ENCODE measurements around the gene UTP20. TPM values are rescaled to one million over a fixed set of nuclear protein-coding genes. Genes with fewer than 3 reads are reported as not detected.

Gene UTP20
- 1 to 10 TPM; 7.5 to 8.8 TPM for total RNA-seq
- long read RNA-seq, partial matches to known transcripts, result 1 of 1 reads
- long read RNA-seq, other reads (novel, unspliced or antisense), result 0 of 1 reads

DNA sequence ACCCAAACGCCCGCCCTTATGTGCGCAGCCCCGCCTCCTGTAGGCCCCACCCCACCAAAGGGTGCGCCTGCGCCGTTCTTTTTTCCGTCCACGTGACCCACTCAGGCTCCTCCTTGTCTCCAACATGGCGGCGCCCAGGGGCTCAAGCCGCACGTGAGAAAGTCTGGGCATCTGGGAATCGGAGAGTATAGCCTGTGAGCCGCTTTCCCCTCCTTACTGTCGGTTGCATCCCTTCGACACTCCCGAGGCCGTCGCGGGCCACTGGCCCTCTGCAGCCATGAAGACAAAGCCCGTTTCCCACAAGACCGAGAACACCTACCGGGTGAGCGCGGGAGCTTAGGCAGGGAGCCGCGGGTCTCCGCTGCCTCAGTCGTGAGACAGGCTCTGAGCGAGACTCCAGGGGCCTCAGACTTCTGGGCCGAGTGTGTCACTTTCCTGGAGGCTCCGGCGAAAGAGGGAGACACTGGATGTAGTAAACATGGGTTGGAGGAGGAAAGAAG, at the start of gene UTP20:
Gene UTP20 (plus strand): TSS at position 100 of the 500 bp plus-strand sequence. CDS start 178 bp downstream, at position 278.
- ATAC-seq (peak; percentile 100), DNase-seq (peak; percentile 93)
- intact Hi-C loops (cut with DNase I), result no loop called here

DNA sequence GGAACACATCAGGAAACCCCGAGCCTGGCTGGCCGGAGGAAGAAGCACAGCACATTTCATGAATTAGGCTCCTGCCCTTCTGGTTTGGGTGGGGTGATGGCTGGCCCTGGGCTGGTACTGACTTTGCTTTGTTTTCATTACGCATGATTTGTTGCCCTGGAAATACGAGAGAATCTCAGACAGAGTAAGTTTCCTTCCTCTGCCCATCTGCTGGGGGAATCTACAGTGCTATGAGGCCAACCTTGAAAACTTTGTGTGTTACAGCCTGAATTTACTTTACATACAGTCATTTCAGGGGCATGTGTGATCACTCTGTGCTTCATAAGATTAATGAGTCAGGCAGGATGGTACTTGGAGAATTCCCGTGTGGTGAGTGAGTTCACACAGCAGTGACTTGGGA, 49.4 kb upstream of the UTP20 start:
- ATAC-seq (peak in 1 of 2 donors; percentile 58), DNase-seq (no peak)
- intact Hi-C loops (cut with DNase I), result no loop called here

DNA sequence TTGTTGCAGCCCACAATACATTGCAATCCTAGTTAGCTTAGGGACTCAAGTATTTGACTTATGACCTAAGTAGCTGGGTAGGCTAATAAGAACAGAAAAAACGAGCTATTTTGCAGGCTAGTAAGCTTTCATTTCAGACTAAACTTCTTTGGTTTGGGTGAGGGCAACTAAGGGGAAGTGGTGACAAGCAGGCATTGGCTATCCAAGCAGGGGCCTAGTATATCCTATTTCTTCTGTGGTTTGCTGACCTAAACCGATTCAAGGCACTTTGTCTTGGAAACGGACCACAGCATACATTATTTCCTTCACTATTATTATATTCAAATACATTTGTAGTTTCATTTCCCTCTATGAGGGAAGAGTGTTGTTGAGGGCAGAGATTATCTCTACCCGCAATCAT, 48.3 kb upstream of the UTP20 start:
- intact Hi-C loops (cut with DNase I), result no loop called here
- ATAC-seq, result peak in 1 of 2 donors; percentile 37

DNA sequence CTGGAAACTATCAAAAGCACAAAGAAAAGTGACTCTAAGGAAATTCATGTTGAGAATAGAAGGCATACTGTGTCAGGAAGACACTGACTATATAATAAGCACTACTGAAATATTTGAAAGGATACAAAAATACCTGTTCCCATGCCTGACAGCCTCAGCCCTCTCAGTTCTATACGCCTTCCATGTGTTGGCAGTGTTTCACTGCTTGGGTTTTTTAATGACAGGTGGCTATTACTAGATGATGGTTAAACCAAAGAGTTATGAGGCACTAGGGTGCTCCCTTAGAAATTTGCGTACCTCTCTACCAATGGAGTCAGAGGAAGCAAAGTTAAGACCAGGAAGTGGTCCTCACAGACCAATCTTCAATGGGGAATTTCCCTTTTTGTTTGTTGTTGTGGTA, 44.2 kb upstream of the UTP20 start:
- DNase-seq, result no peak

More for the DNA sequence above, 48.3 kb upstream of the UTP20 start:
- DNase-seq, result no peak

DNA sequence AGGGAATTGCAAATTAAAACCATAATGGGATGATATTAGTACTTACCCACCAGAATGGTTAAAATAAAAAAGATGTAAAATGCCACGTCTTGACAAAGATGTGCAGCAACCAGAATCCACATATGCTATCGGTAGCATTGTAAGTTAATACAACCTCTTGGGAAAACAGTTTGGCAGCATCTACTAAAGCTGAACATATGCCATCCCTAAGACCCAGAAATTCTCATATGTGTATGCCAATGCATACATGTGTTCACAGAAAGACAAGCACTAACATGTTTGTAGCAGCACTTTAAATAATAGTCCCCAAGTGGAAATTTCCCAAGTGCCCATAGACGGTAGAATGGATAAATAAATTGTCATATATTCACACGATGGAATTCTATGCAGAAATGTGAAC, 41.6 kb upstream of the UTP20 start:
- ATAC-seq, result no peak
- intact Hi-C loops (cut with DNase I), result no loop called here
- DNase-seq, result no peak

More for the DNA sequence above, 44.2 kb upstream of the UTP20 start:
- no peak for ATAC-seq
- intact Hi-C loops (cut with DNase I), result no loop called here

DNA sequence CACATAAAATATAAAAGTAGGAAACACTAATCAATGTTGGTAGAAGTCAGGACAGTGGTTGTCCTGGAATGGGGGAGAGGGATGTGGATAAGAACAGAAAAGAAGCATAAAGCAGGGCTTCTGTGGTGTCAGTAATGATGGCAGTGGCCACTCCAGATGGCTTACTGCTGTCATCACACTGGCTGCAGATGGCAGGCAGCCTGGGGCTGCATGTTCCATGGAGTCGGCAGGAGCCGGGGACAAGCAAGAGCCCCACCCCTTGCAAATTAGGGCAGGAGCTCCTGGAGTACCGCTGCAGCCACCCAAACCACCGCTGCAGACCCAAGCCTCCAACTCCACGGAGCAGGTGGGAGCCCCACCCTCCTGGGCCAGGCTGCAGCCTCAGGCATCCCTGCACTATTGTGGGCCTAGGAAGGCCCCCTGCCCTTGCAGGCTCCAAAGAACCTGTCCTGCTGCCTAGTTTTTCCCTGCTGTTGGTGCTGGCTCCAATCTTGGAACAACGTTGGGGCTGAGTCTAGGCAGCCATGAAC, 41.0 kb upstream of the UTP20 start:
- DNase-seq (no peak), ATAC-seq (peak in 1 of 2 donors; percentile 22)
- intact Hi-C loops (cut with DNase I), result no loop called here

DNA sequence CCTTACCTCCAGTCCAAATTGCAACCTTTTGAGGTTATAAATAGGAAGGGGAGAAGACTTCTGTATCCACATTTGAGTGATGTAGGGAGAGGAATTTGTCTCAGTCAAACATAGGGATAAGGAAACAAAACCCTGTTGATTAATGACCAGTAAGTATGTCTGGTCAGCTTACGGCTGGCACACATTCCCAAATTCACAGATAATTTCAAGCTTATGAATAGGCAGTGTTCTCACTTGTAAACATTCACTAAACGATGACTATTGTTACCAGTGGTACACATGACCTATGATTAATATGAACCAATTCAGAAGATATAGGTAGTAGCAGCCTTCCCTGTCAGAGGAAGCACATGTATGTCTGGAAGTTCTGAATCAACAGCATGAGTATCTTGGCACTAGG, 36.8 kb upstream of the UTP20 start:
- intact Hi-C loops (cut with DNase I), result no loop called here
- ATAC-seq, result no peak
- DNase-seq, result no peak

DNA sequence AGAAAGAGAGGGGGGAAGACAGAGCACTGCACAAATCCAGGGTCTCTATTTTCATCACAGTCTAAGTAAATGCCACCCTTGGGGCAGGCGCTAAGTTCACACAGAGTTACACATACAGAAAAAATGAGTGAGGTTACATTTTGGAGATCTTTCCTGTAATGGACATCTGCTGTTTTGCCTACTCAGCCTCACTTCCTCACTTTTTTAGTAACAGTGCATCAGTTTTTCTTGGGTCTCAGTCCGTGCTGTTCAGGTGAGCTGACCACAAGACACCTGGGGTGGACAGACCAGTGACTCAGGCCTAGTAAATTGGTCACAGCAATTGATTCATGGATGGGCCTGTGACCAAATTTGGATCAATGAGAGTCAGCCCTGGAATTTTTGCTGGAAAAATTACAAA, 36.3 kb upstream of the UTP20 start:
- DNase-seq (no peak), ATAC-seq (no peak)
- intact Hi-C loops (cut with DNase I), result no loop called here

DNA sequence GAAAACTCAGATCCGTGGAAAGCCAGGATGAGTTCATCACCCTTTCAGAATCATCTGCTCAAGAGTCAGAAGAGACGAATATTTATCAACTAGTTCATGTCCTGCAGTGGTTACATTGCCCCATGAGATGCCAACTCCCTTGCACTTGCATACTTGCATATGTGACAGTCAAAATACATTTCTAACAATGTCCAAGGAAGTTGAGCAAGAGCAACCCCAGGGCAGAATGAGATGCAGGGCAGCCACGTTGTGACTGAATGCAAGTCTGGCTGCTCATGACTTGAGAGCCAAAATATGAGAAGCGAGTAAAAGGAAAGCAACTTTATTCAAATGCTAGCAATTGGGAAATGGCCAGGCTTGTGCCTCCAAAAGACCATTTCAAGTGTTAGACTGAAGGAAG, 23.6 kb upstream of the UTP20 start:
- no peak for DNase-seq
- no peak for ATAC-seq
- intact Hi-C loops (cut with DNase I), result no loop called here

DNA sequence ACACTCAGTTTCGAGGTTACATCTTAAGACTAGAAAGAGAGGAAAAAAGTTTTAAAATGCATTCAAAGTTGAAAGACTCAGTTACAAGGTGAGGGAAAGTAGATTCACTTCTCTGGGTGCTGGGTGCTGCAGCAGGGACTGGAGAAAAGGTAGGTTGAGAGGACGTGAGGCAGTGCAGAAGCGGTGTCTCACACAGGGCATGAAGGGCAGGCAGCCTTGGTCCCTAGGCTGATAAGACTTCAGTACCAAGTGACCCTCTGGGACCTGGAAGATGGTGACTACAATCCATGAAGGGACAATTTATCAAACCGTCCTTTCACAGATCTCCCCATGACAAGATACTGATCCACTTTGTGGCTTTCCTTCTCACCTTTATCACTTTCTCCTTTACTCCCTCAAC, 22.5 kb upstream of the UTP20 start:
- ATAC-seq, result no peak
- no peak for DNase-seq
- intact Hi-C loops (cut with DNase I), result no loop called here

DNA sequence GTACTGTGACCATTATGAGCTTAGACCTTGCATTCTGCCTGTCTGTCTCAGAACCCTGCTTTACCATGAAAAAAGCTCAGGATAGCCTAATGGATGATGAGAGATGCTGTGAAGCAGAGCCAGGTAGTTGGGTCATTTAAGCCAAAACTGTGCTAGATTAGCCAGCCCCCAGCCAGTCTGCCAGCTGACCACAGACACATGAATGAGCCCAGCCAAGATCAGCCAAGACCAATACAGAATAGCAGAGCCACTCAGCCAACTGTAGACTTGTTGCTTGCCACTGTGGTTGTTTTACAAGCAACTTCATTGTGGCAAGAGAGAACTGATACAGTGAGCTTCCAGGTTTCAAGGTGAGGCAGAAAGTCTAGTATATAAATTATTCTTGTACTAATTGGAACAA, 12.8 kb upstream of the UTP20 start:
- intact Hi-C loops (cut with DNase I), result no loop called here
- DNase-seq, result no peak
- no peak for ATAC-seq

DNA sequence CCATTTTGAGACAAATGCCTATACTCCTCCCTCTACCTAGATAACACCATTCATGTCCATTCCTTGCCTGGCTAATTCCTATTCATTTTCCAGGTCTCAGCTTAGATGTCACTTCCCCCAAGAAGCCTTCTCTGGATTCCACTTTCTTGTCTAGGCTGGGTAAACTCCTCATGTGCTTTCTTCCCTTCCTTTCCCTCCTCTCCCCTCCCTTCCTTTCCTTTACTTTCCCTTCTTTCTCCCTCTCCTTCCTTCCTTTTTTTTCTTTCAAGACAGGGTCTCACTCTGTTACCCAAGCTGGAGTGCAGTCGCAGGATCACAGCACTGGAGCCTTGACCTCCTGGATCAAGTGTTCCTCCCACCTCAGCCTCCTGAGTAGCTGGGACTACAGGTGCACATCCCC, 3.5 kb upstream of the UTP20 start:
- DNase-seq (no peak), ATAC-seq (no peak)
- intact Hi-C loops (cut with DNase I), result no loop called here

DNA sequence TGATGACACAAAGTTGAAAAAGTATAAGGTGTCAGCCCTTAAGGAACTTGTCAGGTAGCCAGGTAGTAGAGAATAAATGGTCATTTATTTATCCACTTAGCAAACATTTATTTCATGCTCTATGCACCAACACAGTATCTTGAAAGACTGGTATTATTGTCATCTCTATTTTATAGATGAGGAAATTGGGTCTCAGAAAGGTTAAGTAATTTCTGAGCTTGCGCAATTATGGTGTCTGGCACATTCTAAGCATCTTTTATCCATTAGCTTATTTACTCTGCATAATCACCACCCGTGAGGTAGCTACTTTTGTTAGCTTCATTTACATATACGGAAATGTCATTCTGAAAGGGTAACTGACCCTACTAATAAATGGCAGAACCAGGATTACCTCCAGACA, 2.5 kb upstream of the UTP20 start:
- DNase-seq (no peak), ATAC-seq (no peak)

DNA sequence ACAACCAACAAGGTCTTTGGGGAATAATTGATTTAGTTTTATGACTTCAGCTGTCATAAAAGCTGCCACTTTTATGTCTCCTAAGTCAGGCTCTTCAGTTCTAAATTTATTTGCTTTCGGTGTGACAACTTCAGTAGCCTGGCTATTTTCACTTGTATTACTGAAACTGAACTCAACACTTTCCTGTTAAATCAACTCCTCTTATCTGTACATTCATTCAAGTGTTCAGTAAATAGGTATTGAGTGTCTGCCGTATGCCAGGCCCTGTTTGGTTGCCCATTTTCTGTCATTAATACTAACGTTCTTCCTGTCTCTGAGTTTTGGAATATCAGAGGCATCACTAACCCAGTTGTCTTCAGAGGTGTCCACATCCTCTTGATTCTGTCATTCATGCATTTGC, 7.5 kb downstream of the UTP20 start:
- intact Hi-C loops (cut with DNase I), result no loop called here
- ATAC-seq (no peak), DNase-seq (no peak)

More for the DNA sequence above, 2.5 kb upstream of the UTP20 start:
- intact Hi-C loops (cut with DNase I), result no loop called here

DNA sequence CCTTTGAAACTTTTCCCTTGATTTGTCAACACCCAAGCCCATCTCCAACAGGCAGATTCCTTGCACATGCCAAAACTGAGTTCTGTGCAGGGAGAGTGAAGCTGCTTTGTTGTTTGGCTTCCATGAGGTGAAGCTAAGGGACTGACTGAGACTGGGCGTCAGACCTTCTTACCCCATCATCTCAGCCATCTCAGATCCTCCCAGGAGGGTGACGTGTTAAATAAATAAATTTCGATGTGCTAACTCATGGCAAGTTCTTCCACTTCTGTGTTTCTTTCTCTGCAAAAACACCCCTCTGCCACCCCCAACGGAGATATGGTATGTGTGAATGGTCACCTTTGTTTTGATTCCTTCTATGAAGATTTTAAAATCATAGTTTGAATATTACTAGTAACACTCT, 17.8 kb downstream of the UTP20 start:
- DNase-seq (no peak), ATAC-seq (no peak)
- intact Hi-C loops (cut with DNase I), result no loop called here

DNA sequence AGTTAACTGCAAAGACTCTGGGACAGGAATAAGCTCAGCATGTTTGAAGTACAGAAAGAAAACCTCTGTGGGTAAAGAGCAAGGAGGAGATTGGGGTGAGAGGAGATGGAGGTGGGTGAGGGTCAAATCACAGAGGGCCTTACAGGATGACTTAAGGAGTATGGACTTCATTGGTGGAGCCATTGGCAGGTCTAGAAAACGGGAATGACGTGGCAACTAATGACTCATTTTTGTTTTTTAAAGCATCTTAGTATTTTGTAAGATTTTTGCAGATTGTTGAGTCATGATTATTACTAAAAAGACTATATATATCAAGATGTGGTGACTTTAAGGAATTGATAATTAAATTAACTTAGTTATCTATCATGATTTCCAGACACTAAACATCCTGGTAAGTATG, 18.5 kb downstream of the UTP20 start:
- ATAC-seq, result no peak
- intact Hi-C loops (cut with DNase I), result no loop called here
- DNase-seq, result no peak

DNA sequence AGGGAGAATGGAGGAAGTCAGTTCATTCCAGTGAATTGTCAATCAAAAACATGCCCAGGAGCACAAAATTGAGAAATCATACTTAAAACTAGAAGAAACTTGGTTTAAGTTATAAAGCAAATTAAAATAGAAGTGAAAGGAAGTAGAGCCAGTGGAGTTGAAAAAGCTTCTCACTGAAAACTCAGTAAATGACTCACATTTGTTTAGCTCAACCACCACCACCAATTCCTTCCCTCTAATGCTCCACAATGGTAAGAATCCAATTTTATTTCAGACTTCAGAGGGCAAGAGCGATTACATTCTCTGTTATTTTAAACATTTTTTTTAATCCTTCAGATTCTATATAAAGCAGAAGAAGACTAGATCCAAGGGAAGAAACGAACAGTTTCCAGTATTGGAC, 19.4 kb downstream of the UTP20 start:
- intact Hi-C loops (cut with DNase I), result no loop called here
- no peak for ATAC-seq
- no peak for DNase-seq

DNA sequence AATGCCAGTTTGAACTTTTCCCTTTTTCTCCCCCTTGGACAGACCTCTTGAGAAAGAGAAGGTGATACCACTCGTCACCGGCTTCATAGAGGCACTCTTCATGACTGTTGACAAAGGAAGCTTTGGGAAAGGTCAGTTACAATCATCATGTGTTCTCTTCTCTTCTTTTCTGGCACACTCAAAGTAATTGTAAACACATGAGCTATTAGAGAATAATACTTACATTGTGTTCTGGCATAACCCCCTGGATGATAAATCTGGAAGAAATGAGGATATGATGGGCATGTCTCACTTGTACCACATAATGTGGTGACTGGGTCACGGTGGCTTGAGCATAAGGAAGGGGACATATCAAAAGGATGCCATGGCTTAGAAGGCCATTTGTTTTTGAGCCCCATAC, 20.0 kb downstream of the UTP20 start:
- intact Hi-C loops (cut with DNase I), result no loop called here
- ATAC-seq, result no peak
- no peak for DNase-seq

DNA sequence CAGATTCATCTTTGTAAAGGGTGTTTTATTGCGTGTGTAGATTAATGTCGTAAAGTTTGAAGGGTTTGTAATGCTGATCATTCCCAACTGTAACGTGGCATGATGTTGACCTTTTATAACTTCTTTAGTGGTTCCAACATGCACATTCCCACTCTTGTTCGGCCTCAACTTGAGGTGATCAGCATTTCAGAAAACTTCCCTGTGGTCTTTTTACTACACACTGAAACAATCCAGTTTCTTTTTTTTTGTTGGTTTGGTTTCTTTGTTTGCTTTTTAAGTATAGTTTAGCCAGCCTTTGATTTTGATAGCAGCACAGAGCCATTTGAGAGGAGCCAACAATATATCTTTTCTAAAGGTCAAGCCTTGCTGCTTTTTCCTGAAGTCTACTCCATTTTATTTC, 22.8 kb downstream of the UTP20 start:
- DNase-seq (no peak), ATAC-seq (no peak)
- intact Hi-C loops (cut with DNase I), result no loop called here

DNA sequence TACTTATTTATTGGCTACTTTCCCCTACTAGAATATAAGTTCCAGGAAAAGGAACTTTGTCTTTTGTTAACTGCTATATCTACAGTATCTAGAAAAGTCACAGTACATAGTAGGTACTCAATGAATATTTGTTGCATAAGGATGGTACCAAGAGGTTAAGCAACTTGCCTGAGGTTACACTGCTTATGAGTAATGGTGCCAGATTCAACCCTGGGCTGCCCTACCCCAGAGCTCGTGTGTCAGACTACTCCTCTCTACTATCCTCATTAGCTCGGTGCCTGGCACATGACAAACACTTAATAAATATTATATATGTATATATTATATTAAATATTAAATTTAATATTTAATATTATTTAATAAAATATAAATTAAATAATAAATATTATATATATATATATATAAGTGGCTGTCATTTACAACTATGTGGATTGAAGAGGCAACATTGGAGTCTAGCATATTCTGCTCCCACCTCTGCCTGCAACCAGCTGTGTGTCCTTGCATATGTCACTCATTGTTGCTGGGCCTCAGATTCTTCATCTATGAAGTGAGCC, 25.4 kb downstream of the UTP20 start:
- intact Hi-C loops (cut with DNase I), result no loop called here

DNA sequence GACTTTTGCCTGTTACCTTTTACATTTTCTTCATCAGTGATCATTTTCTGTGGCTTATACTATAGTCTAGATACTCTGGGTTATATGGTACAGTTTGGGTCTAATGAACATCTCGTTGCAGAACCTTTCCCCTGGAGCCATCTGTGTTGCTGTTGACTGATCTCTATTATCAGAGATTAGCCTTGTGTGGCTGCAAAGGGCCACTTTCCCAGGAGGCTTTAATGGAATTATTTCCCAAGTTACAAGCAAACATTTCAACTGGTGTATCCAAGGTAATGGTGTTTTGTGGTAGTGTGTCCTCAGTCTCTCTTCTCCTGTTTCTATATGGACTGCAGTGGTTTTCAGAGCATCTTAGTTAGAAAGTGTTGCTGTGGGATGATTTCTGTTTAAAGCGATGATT, 25.9 kb downstream of the UTP20 start:
- DNase-seq, result no peak
- intact Hi-C loops (cut with DNase I), result no loop called here
- ATAC-seq, result no peak

More for the DNA sequence above, 25.4 kb downstream of the UTP20 start:
- ATAC-seq (no peak), DNase-seq (no peak)

Measured in left cardiac atrium (tissue), 4 donors.